Gastroesophageal sphincter (tissue), 3 donors: Measurements from ENCODE around the gene PISD.

Experiments
- CTCF ChIP-seq, 4 experiments: fragments of 200-600 bp in 2 of 4; fragments of 450-650 bp in 2 of 4; sonication (generic) in 1 of 4; IDR thresholded peaks; one replicate each; pipeline ENCODE4 v1.5.1; 2017 to 2019; ENCODE audit warnings: antibody characterized with exemption in 4 of 4, mild to moderate bottlenecking in 2 of 4, moderate library complexity in 2 of 4
- EP300 ChIP-seq: sonication (generic); formaldehyde crosslinking; IDR thresholded peaks from one replicate; pipeline ENCODE4 v1.6.1; 2017; ENCODE audit warnings: antibody characterized with exemption, mild to moderate bottlenecking

GRCh38 chr22:31574055-31574670 is 87.9 kb downstream of the PISD start:
- TF ChIP-seq CTCF (IDR thresholded peaks at IDR 0.05) (no peak), EP300 (no peak)
